OCI-LY1 (cell line): ENCODE data around the gene PRKCE.

ENCODE experiments used
- CTCF ChIP-seq: fragments of 200-600 bp; sonication (generic), shearing (Covaris generic); IDR thresholded peaks from 2 replicates; pipeline ENCODE4 v1.5.1; 2017; ENCODE audit warnings: mild to moderate bottlenecking, antibody characterized with exemption, low read length, moderate library complexity, mixed read lengths
- EZH2 ChIP-seq: fragments of 200-600 bp; sonication (generic), shearing (Covaris generic); IDR thresholded peaks from 2 replicates; pipeline ENCODE4 v1.8.0; 2017; ENCODE audit warnings: borderline replicate concordance, mixed run types, mild to moderate bottlenecking, antibody characterized with exemption, low read length, moderate library complexity, mixed read lengths

- TF ChIP-seq CTCF (no peak), EZH2 (no peak)
Measured at GRCh38 chr2:46200861-46201605, 549.6 kb downstream of the PRKCE start.
